ENCODE measurements around the gene SLC22A14.

The SLC22A14 gene

DNA sequence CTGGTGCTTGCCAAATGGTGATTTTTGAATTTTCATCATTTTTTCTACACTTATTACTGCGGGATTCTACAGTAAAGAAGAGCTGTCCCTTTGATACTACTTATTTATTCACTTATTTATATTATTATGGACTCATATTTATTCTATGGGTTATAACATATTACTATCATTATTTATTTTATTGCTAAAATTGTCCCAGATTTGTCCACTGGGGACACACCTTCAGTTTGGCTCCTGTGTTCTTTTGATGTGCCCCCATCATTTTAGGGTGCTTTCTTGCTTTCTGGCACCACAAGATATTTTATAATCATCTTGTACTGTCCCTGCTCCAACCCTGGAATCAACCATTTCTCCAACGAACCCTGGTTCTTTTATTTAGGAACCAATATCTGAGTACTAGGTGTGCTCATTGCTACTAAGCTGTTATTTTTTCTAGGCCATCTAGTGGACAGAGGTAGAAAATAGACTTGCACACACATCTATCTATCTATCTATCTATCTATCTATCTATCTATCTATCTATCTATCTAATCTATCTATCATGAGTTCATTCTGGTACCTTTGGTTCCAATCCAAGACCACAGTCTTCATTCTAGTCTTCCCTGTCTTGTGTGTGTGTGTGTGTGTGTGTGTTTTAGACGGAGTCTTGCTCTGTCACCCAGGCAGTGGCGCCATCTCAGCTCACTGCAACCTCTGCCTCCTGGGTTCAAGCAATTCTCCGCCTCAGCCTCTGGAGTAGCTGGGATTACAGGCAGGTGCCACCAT lies 16.0 kb downstream of the SLC22A14 start:
- TF ChIP-seq, protein P1, sequence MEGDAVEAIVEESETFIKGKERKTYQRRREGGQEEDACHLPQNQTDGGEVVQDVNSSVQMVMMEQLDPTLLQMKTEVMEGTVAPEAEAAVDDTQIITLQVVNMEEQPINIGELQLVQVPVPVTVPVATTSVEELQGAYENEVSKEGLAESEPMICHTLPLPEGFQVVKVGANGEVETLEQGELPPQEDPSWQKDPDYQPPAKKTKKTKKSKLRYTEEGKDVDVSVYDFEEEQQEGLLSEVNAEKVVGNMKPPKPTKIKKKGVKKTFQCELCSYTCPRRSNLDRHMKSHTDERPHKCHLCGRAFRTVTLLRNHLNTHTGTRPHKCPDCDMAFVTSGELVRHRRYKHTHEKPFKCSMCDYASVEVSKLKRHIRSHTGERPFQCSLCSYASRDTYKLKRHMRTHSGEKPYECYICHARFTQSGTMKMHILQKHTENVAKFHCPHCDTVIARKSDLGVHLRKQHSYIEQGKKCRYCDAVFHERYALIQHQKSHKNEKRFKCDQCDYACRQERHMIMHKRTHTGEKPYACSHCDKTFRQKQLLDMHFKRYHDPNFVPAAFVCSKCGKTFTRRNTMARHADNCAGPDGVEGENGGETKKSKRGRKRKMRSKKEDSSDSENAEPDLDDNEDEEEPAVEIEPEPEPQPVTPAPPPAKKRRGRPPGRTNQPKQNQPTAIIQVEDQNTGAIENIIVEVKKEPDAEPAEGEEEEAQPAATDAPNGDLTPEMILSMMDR (IDR thresholded peaks at IDR 0.05; ENCODE audit: insufficient read depth, low read depth, low read length, missing control alignments), result peak; percentile 32
- no peak overlapping the region for H3K4me3 ChIP-seq (ENCODE audit: low read depth, low read length)
- DNase-seq (ENCODE audit: low read depth), result peak; percentile 18

DNA sequence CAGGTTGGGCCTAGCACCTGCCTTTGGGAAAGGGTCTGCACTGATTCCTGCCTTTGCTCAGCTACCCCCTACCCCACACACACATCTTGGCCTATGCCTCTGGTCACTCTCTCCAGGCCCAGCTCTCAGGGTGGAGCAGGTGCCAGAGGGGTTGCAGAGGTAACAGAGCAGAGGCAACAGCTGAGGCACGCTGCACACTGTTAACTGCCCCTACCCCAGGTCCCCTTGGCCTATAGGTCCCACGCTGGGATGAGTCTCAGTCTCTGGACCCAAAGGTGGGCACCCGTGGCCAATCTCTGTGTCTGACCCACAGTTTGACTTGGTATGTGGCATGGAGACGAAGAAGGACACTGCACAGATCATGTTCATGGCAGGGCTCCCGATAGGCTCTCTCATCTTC lies 24.8 kb downstream of the SLC22A14 start:
- DNase-seq (ENCODE audit: low read depth), result no peak

DNA sequence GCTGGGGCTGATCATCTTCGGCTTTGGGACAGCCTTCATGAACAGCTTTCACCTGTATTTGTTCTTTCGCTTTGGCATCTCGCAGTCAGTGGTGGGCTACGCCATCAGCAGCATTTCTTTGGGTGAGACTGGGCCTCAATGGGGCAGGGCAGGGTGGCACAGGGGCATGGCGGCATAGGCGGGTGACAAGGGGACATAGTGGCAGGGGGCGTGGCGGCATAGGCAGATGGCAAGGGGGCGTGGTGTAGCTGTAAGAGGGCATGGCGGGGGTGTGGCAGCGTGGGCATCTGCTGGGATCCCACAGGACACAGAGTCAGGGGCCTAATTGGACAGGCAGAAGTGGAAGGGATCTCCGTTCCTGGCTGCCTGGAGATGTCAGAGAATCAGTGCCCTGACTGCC lies 25.5 kb downstream of the SLC22A14 start:
- no peak overlapping the region for H3K4me3 ChIP-seq (ENCODE audit: low read depth, low read length)
- no peak for DNase-seq (ENCODE audit: low read depth)
- TF ChIP-seq, protein P1 (IDR thresholded peaks at IDR 0.05; ENCODE audit: insufficient read depth, low read depth, low read length, missing control alignments), result no peak

More for the DNA sequence above, 24.8 kb downstream of the SLC22A14 start:
- H3K4me3 ChIP-seq (ENCODE audit: low read depth, low read length), result no peak overlapping the region
- TF ChIP-seq, protein P1 (IDR thresholded peaks at IDR 0.05; ENCODE audit: insufficient read depth, low read depth, low read length, missing control alignments), result no peak

DNA sequence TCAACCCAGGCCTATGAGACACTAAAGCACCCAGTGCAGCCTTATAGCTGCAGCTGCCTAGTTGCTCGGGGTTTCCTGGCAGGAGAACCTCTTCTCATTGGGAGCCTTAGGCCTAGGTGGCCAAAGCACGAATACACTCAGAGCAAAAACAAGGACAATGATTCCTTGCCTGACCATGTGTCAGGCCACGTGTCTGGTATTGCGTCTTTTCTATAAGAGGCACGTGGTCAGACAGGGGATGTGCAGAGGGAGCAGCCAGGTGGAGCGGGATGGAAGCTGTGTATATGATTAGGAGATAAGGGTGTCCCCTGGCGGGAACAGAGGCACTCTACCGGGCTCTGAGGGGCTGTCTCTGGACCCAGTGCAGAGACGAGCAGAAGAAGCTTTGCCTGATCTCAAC lies 26.4 kb downstream of the SLC22A14 start:
- TF ChIP-seq, protein P1 (IDR thresholded peaks at IDR 0.05; ENCODE audit: insufficient read depth, low read depth, low read length, missing control alignments), result no peak
- DNase-seq (ENCODE audit: low read depth), result no peak
- no peak overlapping the region for H3K4me3 ChIP-seq (ENCODE audit: low read depth, low read length)

DNA sequence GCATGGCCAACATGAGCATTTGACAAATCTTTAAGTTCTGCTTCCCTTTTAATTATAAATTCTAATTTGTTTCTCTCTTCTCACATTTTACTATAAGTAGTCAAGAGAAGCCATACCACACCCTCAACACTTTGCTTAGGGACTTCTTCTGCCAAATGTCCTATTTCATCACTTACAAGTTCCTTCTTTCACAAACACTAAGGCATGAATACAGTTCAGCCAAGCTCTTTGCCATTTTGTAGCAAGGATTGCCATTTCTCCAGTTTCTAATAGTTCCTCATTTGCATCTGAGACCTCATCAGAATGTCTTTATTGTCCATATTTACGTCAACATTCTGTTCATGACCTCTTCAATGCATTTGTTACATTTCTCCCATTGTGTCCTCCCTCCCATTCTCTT lies 29.4 kb downstream of the SLC22A14 start:
- no peak for DNase-seq (ENCODE audit: low read depth)
- TF ChIP-seq, protein P1 (IDR thresholded peaks at IDR 0.05; ENCODE audit: insufficient read depth, low read depth, low read length, missing control alignments), result no peak
- no peak overlapping the region for H3K4me3 ChIP-seq (ENCODE audit: low read depth, low read length)

DNA sequence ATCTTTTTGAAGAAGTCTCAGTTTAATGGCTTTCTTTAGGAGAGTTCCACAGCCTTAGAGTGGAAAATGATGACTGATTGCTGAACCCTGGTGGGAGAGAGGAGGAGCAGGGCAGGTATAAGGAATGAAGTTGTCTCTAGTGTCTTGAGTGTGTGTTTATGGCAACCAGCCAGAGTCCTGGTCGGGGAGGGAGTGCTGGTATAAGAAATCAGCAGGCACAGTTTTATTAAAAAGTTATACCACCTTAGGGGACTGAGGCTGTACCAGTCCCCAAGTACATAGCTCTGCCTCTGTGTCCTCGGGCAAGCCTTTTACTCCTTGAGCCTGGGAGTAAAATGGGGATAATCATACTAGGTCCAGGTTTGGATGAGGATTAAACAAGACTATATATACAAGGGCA lies 29.8 kb downstream of the SLC22A14 start:
- TF ChIP-seq, protein P1 (IDR thresholded peaks at IDR 0.05; ENCODE audit: insufficient read depth, low read depth, low read length, missing control alignments), result no peak
- DNase-seq (ENCODE audit: low read depth), result no peak
- no peak overlapping the region for H3K4me3 ChIP-seq (ENCODE audit: low read depth, low read length)

DNA sequence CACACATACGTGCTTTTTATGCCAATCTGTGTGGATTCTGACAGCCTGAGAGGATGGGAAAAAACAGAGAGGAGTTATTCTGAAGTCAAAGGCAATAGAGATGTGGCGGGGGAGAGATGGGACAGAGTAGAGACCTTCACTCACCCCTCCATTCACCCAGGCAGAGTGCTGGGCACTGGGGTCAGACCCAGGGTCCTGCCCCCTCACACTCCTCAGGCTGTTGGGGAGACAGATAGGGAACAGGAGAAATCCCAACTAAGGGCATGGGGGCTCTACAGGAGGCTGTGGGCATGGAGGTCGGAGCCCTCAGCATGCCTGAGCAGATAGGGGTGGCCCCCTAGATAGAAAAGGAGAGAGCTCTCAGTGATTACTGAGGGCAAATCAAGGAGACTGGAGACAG lies 30.3 kb downstream of the SLC22A14 start:
- H3K4me3 ChIP-seq (ENCODE audit: low read depth, low read length), result no peak overlapping the region
- TF ChIP-seq, protein P1 (IDR thresholded peaks at IDR 0.05; ENCODE audit: insufficient read depth, low read depth, low read length, missing control alignments), result no peak
- no peak for DNase-seq (ENCODE audit: low read depth)
